ENCODE measurements around the gene LRRC61. TPM values are rescaled to one million over a fixed set of nuclear protein-coding genes. Genes with fewer than 3 reads are reported as not detected.
"Not testable (repeated sequence)": the region's sequence is repeated elsewhere in the genome, so short reads cannot be mapped to it uniquely, and the experiment has no call there.

LRRC61 gene
- total RNA-seq, 1 experiment from 2014 or later = not detected

- peak overlapping the region; percentile 67 for H3K4me3 ChIP-seq
- no peaks in the 10 kb centered on the region; the same call in 1 of the 2 replicates for H3K36me3 ChIP-seq
- H3K27me3 ChIP-seq = no peaks in the 10 kb centered on the region
- H3K9me3 ChIP-seq = no peaks in the 10 kb centered on the region
- DNase-seq = peak; percentile 27
Observed at GRCh38 chr7:150379441-150380379, 56.6 kb downstream of the LRRC61 start.

- no peaks in the 10 kb centered on the region for H3K36me3 ChIP-seq
- H3K4me3 ChIP-seq = no peak overlapping the region; the same call in 1 of the 2 replicates
- no peaks in the 10 kb centered on the region for H3K9me3 ChIP-seq
- DNase-seq = no peak
- no peaks in the 10 kb centered on the region for H3K27me3 ChIP-seq
Observed at GRCh38 chr7:150380463-150380862, 57.3 kb downstream of the LRRC61 start.

GRCh38 chr7:150381096-150381495 lies 57.9 kb downstream of the LRRC61 start:
- DNase-seq = no peak
- Histone ChIP-seq H3K27me3 (no peaks in the 10 kb centered on the region), H3K9me3 (no peaks in the 10 kb centered on the region), H3K4me3 (no peak overlapping the region), H3K36me3 (no peaks in the 10 kb centered on the region)

GRCh38 chr7:150381785-150382122 lies 58.6 kb downstream of the LRRC61 start:
- Histone ChIP-seq H3K4me3 (no peak overlapping the region), H3K9me3 (no peaks in the 10 kb centered on the region), H3K36me3 (no peaks in the 10 kb centered on the region), H3K27me3 (no peaks in the 10 kb centered on the region)
- no peak for DNase-seq

GRCh38 chr7:150382123-150382843 lies 59.1 kb downstream of the LRRC61 start:
- H3K36me3 ChIP-seq = no peaks in the 10 kb centered on the region
- DNase-seq = no peak
- no peak overlapping the region for H3K4me3 ChIP-seq
- H3K27me3 ChIP-seq = no peaks in the 10 kb centered on the region
- H3K9me3 ChIP-seq = no peaks in the 10 kb centered on the region

GRCh38 chr7:150382844-150383225 lies 59.7 kb downstream of the LRRC61 start:
- Histone ChIP-seq H3K4me3 (no peak overlapping the region), H3K9me3 (no peaks in the 10 kb centered on the region), H3K27me3 (no peaks in the 10 kb centered on the region), H3K36me3 (no peaks in the 10 kb centered on the region)
- DNase-seq = no peak

GRCh38 chr7:150383710-150384397 lies 60.7 kb downstream of the LRRC61 start:
- no peak for DNase-seq
- H3K27me3 ChIP-seq = no peaks in the 10 kb centered on the region
- no peaks in the 10 kb centered on the region for H3K36me3 ChIP-seq
- H3K4me3 ChIP-seq = no peak overlapping the region
- no peaks in the 10 kb centered on the region for H3K9me3 ChIP-seq

GRCh38 chr7:150384406-150385301 lies 61.5 kb downstream of the LRRC61 start:
- no peaks in the 10 kb centered on the region for H3K9me3 ChIP-seq
- H3K27me3 ChIP-seq = no peaks in the 10 kb centered on the region
- no peak for DNase-seq
- H3K4me3 ChIP-seq = no peak overlapping the region
- H3K36me3 ChIP-seq = no peaks in the 10 kb centered on the region

- Histone ChIP-seq H3K9me3 (no peaks in the 10 kb centered on the region), H3K4me3 (no peak overlapping the region), H3K27me3 (no peaks in the 10 kb centered on the region), H3K36me3 (no peaks in the 10 kb centered on the region)
- DNase-seq = no peak
Observed at GRCh38 chr7:150385302-150385723, 62.2 kb downstream of the LRRC61 start.

- not testable (repeated sequence) for DNase-seq, H3K36me3 ChIP-seq, H3K9me3 ChIP-seq, H3K27me3 ChIP-seq, H3K4me3 ChIP-seq
Observed at GRCh38 chr7:150385884-150386283, 62.7 kb downstream of the LRRC61 start.

Other genes starting within 250 kb of the LRRC61 start
- gene ACTR3C, start 190 bp downstream of the LRRC61 start, total RNA-seq (2014; rRNA removed; shearing (Covaris generic); ENCODE audit: low replicate concordance) = not detected in 2 replicates
- gene RARRES2, start 18.3 kb downstream of the LRRC61 start, total RNA-seq (2014; rRNA removed; shearing (Covaris generic); ENCODE audit: low replicate concordance) = not detected in 2 replicates
- 43.6 and 64.7 TPM in 2 replicates for gene REPIN1, start 45.5 kb downstream of the LRRC61 start, total RNA-seq (2014; rRNA removed; shearing (Covaris generic); ENCODE audit: low replicate concordance)
- gene ZNF775, start 56.0 kb downstream of the LRRC61 start, total RNA-seq (2014; rRNA removed; shearing (Covaris generic); ENCODE audit: low replicate concordance) = 4.0 and 13.9 TPM in 2 replicates
- gene GIMAP8, start 127.3 kb downstream of the LRRC61 start, total RNA-seq (2014; rRNA removed; shearing (Covaris generic); ENCODE audit: low replicate concordance) = not detected in 2 replicates
- not detected in 2 replicates for gene GIMAP7, start 191.5 kb downstream of the LRRC61 start, total RNA-seq (2014; rRNA removed; shearing (Covaris generic); ENCODE audit: low replicate concordance)
- not detected in 2 replicates for gene GIMAP4, start 244.0 kb downstream of the LRRC61 start, total RNA-seq (2014; rRNA removed; shearing (Covaris generic); ENCODE audit: low replicate concordance)

All from MG63 (cell line).